ENCODE data around the gene BICC1.

The BICC1 gene

DNA sequence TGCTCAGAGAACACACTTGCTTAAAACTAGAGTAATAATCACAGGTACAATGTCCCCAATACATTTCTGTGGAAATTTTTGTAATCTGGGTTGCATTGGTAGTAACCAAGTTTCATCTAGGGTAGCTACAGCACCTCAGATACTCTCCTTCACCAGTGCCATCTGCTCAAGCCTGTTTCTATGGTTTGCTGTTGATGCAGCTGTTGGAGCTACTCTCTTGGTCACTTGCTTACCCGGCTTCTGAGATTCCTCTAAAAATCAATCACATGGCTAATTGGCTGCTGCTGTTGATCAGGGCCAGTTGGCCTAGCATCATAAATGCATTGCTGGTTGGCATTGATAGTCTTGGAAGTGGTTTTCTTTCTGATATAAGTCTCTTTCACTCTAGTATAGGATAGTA lies 220.8 kb downstream of the BICC1 start:
- H3K27ac ChIP-seq: no peak overlapping the region
- no peak for TF ChIP-seq CTCF (conservative IDR thresholded peaks at IDR 0.05)
- no peak for TF ChIP-seq ZFX (IDR thresholded peaks at IDR 0.05)

- no peak for TF ChIP-seq CTCF (conservative IDR thresholded peaks at IDR 0.05)
- TF ChIP-seq ZFX (IDR thresholded peaks at IDR 0.05): no peak
- H3K27ac ChIP-seq: no peak overlapping the region
Measured at GRCh38 chr10:58734116-58734515, 221.4 kb downstream of the BICC1 start.

GRCh38 chr10:58734664-58735063 lies 222.0 kb downstream of the BICC1 start:
- TF ChIP-seq CTCF (conservative IDR thresholded peaks at IDR 0.05) (no peak), ZFX (IDR thresholded peaks at IDR 0.05) (no peak)
- H3K27ac ChIP-seq: no peak overlapping the region

- TF ChIP-seq ZFX (IDR thresholded peaks at IDR 0.05): no peak
- no peak for TF ChIP-seq CTCF (conservative IDR thresholded peaks at IDR 0.05)
- no peak overlapping the region for H3K27ac ChIP-seq
Measured at GRCh38 chr10:58735087-58735486, 222.4 kb downstream of the BICC1 start.

- H3K27ac ChIP-seq: no peak overlapping the region
- TF ChIP-seq ZFX (IDR thresholded peaks at IDR 0.05): no peak
- TF ChIP-seq CTCF (conservative IDR thresholded peaks at IDR 0.05): peak; percentile 13
Measured at GRCh38 chr10:58740620-58741369, 228.1 kb downstream of the BICC1 start.

DNA sequence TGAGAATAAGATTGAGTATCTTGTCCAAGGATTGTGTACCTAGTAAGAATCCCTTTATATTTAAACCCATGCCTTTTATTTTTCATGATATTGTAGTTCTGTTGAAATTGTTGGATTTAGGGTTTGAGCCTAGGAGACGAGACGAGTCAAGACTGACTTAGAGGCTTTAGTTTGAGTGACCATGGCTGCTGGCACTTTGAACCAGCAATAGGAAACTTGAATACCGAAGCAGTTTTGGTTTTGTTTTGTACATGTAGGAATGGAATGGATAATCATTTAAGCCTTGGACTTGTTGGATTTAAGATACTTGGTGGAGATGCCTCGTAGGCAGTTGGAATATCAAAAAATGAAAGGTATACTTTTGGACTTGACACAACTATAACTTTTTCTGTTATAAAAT lies 229.0 kb downstream of the BICC1 start:
- H3K27ac ChIP-seq: no peak overlapping the region
- no peak for TF ChIP-seq CTCF (conservative IDR thresholded peaks at IDR 0.05)
- no peak for TF ChIP-seq ZFX (IDR thresholded peaks at IDR 0.05)

DNA sequence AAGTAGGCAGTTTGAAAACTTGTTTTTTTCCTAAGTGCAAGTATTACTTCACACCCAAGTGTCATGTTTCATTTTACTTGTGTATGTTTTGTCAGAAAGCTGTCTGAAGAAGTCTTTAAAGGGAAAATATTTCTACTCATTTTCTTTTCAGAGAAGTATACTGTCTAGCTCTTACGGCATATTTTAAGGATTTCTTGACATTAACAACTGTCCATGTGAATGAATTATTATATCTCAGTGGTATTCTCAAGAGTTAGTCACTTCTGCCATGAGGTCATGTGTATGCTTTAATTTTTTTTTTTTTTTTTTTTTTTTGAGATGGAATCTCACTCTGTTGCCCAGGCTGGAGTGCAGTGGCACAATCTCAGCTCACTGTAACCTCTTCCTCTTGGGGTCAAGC lies 229.5 kb downstream of the BICC1 start:
- TF ChIP-seq ZFX (IDR thresholded peaks at IDR 0.05) (no peak), CTCF (conservative IDR thresholded peaks at IDR 0.05) (no peak)
- no peak overlapping the region for H3K27ac ChIP-seq
